H9 (cell line): ENCODE results near the gene LKAAEAR1. TPM values are rescaled to one million over a fixed set of nuclear protein-coding genes. Genes with fewer than 3 reads are reported as not detected.

Source experiments
- DNase-seq: peaks from one replicate; pipeline ENCODE4 v3.0.0-alpha.2; 2017
- H2AFZ ChIP-seq: one replicate; pipeline ENCODE4 v1.6.1; 2013; ENCODE audit warnings: mild to moderate bottlenecking, low read length, control low read depth, moderate library complexity
- H2AK5ac ChIP-seq: 2 replicates; pipeline ENCODE4 v1.6.1; 2013; ENCODE audit warnings: low read length, control low read depth, mixed read lengths; ENCODE audit not compliant: insufficient read length
- H2BK120ac ChIP-seq: one replicate; pipeline ENCODE4 v1.6.1; 2013; ENCODE audit warnings: low read depth, mild to moderate bottlenecking, low read length, control low read depth, inconsistent platforms; ENCODE audit not compliant: poor library complexity, severe bottlenecking
- H2BK12ac ChIP-seq: 2 replicates; pipeline ENCODE4 v1.6.1; 2013; ENCODE audit warnings: low read length, control low read depth, mixed read lengths, low read depth; ENCODE audit not compliant: insufficient read length
- H2BK15ac ChIP-seq: 2 replicates; pipeline ENCODE4 v1.6.1; 2013; ENCODE audit warnings: low read depth, low read length, control low read depth
- H2BK20ac ChIP-seq: one replicate; pipeline ENCODE4 v1.6.1; 2013; ENCODE audit warnings: low read depth, mild to moderate bottlenecking, low read length, control low read depth, inconsistent platforms; ENCODE audit not compliant: poor library complexity, severe bottlenecking
- H2BK5ac ChIP-seq: 2 replicates; pipeline ENCODE4 v1.6.1; 2013; ENCODE audit warnings: low read length, control low read depth, mixed read lengths; ENCODE audit not compliant: insufficient read length
- H3K14ac ChIP-seq: 2 replicates; pipeline ENCODE4 v1.6.1; 2013; ENCODE audit warnings: low read length, control low read depth; ENCODE audit not compliant: insufficient read depth
- H3K18ac ChIP-seq: 2 replicates; pipeline ENCODE4 v1.6.1; 2013; ENCODE audit warnings: low read depth, mild to moderate bottlenecking, mixed read lengths, low read length, control low read depth; ENCODE audit not compliant: insufficient read length
- H3K23ac ChIP-seq: 2 replicates; pipeline ENCODE4 v1.6.1; 2013; ENCODE audit warnings: low read length, control low read depth, mixed read lengths, low read depth; ENCODE audit not compliant: insufficient read length
- H3K23me2 ChIP-seq: 2 replicates; pipeline ENCODE4 v1.6.1; 2013; ENCODE audit warnings: low read depth, mild to moderate bottlenecking, mixed read lengths, low read length, control low read depth; ENCODE audit not compliant: insufficient read length, poor library complexity, severe bottlenecking
- H3K27ac ChIP-seq: 2 replicates; pipeline ENCODE4 v1.5.1; 2013; ENCODE audit warnings: low read length, control low read depth, mixed read lengths, low read depth; ENCODE audit not compliant: insufficient read length
- H3K27me3 ChIP-seq: 2 replicates; pipeline ENCODE4 v1.6.1; 2013; ENCODE audit warnings: low read length, control low read depth, inconsistent platforms; ENCODE audit not compliant: insufficient read depth
- H3K4ac ChIP-seq: 2 replicates; pipeline ENCODE4 v1.6.1; 2013; ENCODE audit warnings: low read depth, mild to moderate bottlenecking, control low read depth, inconsistent platforms, low read length, moderate library complexity
- H3K4me1 ChIP-seq: 2 replicates; pipeline ENCODE4 v1.6.1; 2013; ENCODE audit warnings: low read length, control low read depth, inconsistent platforms; ENCODE audit not compliant: insufficient read depth
- H3K4me2 ChIP-seq: 2 replicates; pipeline ENCODE4 v1.6.1; 2013; ENCODE audit warnings: low read length, control low read depth, mixed read lengths; ENCODE audit not compliant: insufficient read length, insufficient read depth
- H3K56ac ChIP-seq: 2 replicates; pipeline ENCODE4 v1.6.1; 2013; ENCODE audit warnings: low read depth, mild to moderate bottlenecking, mixed read lengths, low read length, control low read depth; ENCODE audit not compliant: insufficient read length
- H3K79me1 ChIP-seq: 2 replicates; pipeline ENCODE4 v1.6.1; 2013; ENCODE audit warnings: low read depth, mild to moderate bottlenecking, moderate library complexity, low read length, control low read depth, inconsistent platforms; ENCODE audit not compliant: insufficient read depth, poor library complexity, severe bottlenecking
- H3K79me2 ChIP-seq: 2 replicates; pipeline ENCODE4 v1.6.1; 2013; ENCODE audit warnings: low read length, control low read depth, inconsistent platforms; ENCODE audit not compliant: insufficient read depth
- H3K9ac ChIP-seq: 2 replicates; pipeline ENCODE4 v1.6.1; 2013; ENCODE audit warnings: low read length, control low read depth, mixed read lengths; ENCODE audit not compliant: insufficient read length; ENCODE audit errors: extremely low read depth
- H3K9me3 ChIP-seq: one replicate; pipeline ENCODE4 v1.6.1; 2013; ENCODE audit warnings: low read depth, low read length, inconsistent platforms; ENCODE audit not compliant: control insufficient read depth
- H3T11ph ChIP-seq: one replicate; pipeline ENCODE4 v1.6.1; 2013; ENCODE audit warnings: mild to moderate bottlenecking, low read length, control low read depth, inconsistent platforms
- H4K20me1 ChIP-seq: one replicate; pipeline ENCODE4 v1.6.1; 2013; ENCODE audit not compliant: control insufficient read depth, insufficient read length, insufficient read depth
- H4K5ac ChIP-seq: 2 replicates; pipeline ENCODE4 v1.6.1; 2013; ENCODE audit warnings: low read depth, mild to moderate bottlenecking, mixed read lengths, low read length, control low read depth; ENCODE audit not compliant: insufficient read length
- H4K8ac ChIP-seq: replicated peaks from 2 replicates; pipeline ENCODE4 v1.6.1; 2013; ENCODE audit warnings: low read length, control low read depth, mixed read lengths, low read depth; ENCODE audit not compliant: insufficient read length
- H4K91ac ChIP-seq: 2 replicates; pipeline ENCODE4 v1.6.1; 2013; ENCODE audit warnings: low read depth, mild to moderate bottlenecking, moderate library complexity, mixed read lengths, low read length, control low read depth; ENCODE audit not compliant: insufficient read length
- H3K27ac Mint-ChIP-seq, 3 experiments: 2 replicates in 2 of 3; 3 replicates in 1 of 3; pipeline ENCODE4 v1.8.0; 2020 to 2021; ENCODE audit warnings: mixed read lengths in 3 of 3, mild to moderate bottlenecking in 1 of 3, moderate library complexity in 1 of 3
- H3K27me3 Mint-ChIP-seq: 2 replicates; pipeline ENCODE4 v1.8.0; 2021; ENCODE audit warnings: low read depth, mild to moderate bottlenecking, moderate library complexity, mixed read lengths
- H3K36me3 Mint-ChIP-seq, 3 experiments: 2 replicates in 2 of 3; 3 replicates in 1 of 3; pipeline ENCODE4 v1.8.0; 2020 to 2021; ENCODE audit warnings: low read depth in 3 of 3, mixed read lengths in 3 of 3; ENCODE audit not compliant: insufficient read depth in 1 of 3
- H3K4me1 Mint-ChIP-seq, 2 experiments: 2 replicates each; pipeline ENCODE4 v1.8.0; 2020; ENCODE audit warnings: mixed read lengths in 2 of 2
- H3K4me3 Mint-ChIP-seq, 2 experiments: 2 replicates in 1 of 2; 3 replicates in 1 of 2; pipeline ENCODE4 v1.8.0; 2020 to 2021; ENCODE audit warnings: mild to moderate bottlenecking in 2 of 2, mixed read lengths in 2 of 2, moderate library complexity in 1 of 2
- H3K9me3 Mint-ChIP-seq, 2 experiments: 2 replicates in 1 of 2; 3 replicates in 1 of 2; pipeline ENCODE4 v1.8.0; 2020; ENCODE audit warnings: mild to moderate bottlenecking in 2 of 2, mixed read lengths in 2 of 2, moderate library complexity in 1 of 2
- WGBS: extraction: QIAGEN DNeasy Blood & Tissue Kit; methylation state at CpG from one replicate; pipeline ENCODE4 v1.1.7; 2013; ENCODE audit warnings: missing lambda C conversion rate, low lambda C conversion rate, mixed read lengths; ENCODE audit not compliant: insufficient read length; ENCODE audit errors: extremely low coverage; 5-methylcytosine and 5-hydroxymethylcytosine counted together
- total RNA-seq: library from RNA; stranded (reverse); gene quantifications from 2 replicates; pipeline ENCODE4 v1.2.1, GENCODE V29; 2021
- TF ChIP-seq, protein P1 (sequence below): fragments of 200-600 bp; sonication (generic); conservative IDR thresholded peaks from 3 replicates; pipeline ENCODE4 v1.8.0; 2021; ENCODE audit warnings: antibody characterized with exemption, mild to moderate bottlenecking

The LKAAEAR1 gene
- total RNA-seq, 1 experiment from 2014 or later = 0.39 TPM

DNA sequence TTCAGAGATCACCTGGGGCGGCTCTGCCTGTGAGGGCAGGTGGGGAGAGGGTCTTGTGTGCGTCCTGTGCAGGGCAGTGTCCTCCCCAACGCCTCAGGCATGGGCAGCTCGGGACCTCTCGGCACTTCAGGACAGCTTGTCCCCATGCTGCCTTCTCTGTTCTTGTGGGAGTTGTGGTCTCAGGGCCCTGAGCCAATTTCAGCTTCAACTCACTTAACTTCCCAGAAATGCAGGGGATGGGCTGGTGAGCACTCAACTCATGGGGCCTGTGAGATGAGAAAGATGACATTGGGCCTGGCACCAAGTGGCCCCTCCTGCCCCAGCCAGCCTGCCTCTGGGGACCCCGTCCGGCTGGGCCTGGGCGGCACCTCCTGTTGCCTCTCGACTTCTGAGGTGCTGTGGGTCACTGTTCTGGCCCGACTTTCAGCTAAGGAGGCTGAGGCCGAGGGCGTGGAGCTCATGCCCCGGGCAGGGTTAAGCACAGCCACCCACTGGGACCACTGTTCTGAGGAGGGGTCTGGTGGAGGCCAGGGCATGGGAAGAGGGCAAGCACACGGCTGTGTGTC is 11.6 kb downstream of the LKAAEAR1 start:
- H3K79me1 ChIP-seq = no peaks in the 10 kb centered on the region
- H3K9me3 ChIP-seq = no peaks in the 10 kb centered on the region
- H3K9ac ChIP-seq = no peak overlapping the region
- DNase-seq = no peak
- H4K5ac ChIP-seq = no peak overlapping the region
- H2BK5ac ChIP-seq = no peak overlapping the region
- Mint-ChIP-seq H3K27ac (no peak overlapping the region), H3K4me1 (peaks cover 0 to 7% of the 10 kb centered on the region in 2 experiments; a peak in 2 of 4 replicates), H3K27me3 (peaks cover 1% of the 10 kb centered on the region; the same call in 1 of the 2 replicates), H3K36me3 (peaks cover 0 to 3% (median 0%) of the 10 kb centered on the region in 3 experiments; a peak in 3 of 7 replicates), H3K9me3 (no peaks in the 10 kb centered on the region), H3K4me3 (no peak overlapping the region)
- no peak overlapping the region for H2BK20ac ChIP-seq
- H2AFZ ChIP-seq = no peak overlapping the region
- H3K4me2 ChIP-seq = no peak overlapping the region
- no peak overlapping the region for H2AK5ac ChIP-seq
- H4K91ac ChIP-seq = no peak overlapping the region
- no peak overlapping the region for H3K56ac ChIP-seq
- H3K4me1 ChIP-seq = no peaks in the 10 kb centered on the region
- H3K4ac ChIP-seq = no peak overlapping the region
- H3K23ac ChIP-seq = no peak overlapping the region
- TF ChIP-seq, protein P1, sequence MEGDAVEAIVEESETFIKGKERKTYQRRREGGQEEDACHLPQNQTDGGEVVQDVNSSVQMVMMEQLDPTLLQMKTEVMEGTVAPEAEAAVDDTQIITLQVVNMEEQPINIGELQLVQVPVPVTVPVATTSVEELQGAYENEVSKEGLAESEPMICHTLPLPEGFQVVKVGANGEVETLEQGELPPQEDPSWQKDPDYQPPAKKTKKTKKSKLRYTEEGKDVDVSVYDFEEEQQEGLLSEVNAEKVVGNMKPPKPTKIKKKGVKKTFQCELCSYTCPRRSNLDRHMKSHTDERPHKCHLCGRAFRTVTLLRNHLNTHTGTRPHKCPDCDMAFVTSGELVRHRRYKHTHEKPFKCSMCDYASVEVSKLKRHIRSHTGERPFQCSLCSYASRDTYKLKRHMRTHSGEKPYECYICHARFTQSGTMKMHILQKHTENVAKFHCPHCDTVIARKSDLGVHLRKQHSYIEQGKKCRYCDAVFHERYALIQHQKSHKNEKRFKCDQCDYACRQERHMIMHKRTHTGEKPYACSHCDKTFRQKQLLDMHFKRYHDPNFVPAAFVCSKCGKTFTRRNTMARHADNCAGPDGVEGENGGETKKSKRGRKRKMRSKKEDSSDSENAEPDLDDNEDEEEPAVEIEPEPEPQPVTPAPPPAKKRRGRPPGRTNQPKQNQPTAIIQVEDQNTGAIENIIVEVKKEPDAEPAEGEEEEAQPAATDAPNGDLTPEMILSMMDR = no peak
- no peak overlapping the region for H4K8ac ChIP-seq
- no peak overlapping the region for H3K14ac ChIP-seq
- no peak overlapping the region for H2BK15ac ChIP-seq
- H3K27ac ChIP-seq = no peak overlapping the region
- no peak overlapping the region for H2BK120ac ChIP-seq
- H3T11ph ChIP-seq = no peak overlapping the region
- H4K20me1 ChIP-seq = no peaks in the 10 kb centered on the region
- no peak overlapping the region for H3K18ac ChIP-seq
- H3K23me2 ChIP-seq = no peaks in the 10 kb centered on the region
- WGBS = no CpG with 5 or more reads among the region's 14 CpGs
- no peak overlapping the region for H2BK12ac ChIP-seq
- H3K79me2 ChIP-seq = no peaks in the 10 kb centered on the region
- H3K27me3 ChIP-seq = no peaks in the 10 kb centered on the region
